ENCODE data around the gene MMRN2. TPM values are rescaled to one million over a fixed set of nuclear protein-coding genes. Genes with fewer than 3 reads are reported as not detected.
A peak's percentile ranks its signal among the peaks of the same experiment; 100 is the strongest.

The MMRN2 gene
- total RNA-seq, 2 donors from 2014 or later: 49.4 to 55.0 TPM

DNA sequence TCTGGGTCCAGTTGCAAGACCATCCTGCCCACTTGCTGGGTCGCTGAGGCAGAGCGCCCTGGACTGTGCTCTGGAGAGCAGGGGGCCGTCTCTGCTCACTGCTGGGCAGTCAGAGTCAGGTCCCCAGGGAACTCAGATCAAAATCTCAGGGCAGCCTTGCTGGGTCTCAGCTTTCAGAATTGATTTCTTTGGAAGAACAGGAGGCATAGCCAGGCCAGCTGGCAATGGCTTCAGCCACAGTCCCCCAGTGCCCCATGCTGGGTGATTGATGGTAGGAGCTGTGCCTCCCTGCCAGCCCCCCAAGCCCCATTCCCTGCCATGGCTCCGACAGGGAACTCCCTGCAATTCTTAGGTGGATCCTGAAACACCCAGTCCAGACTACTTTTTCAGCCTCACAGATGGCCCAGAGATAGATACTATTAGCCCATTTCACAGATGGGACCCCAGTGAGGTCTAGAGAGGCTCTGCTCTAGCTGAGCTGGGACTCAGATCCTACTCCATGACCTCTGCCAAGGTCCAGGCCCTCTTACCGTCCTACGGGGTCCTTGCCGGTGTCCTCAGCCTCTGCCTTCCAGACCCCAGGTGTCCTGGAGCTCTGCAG, 467 bp downstream of the MMRN2 start:
- no peaks in the 10 kb centered on the region for H3K36me3 ChIP-seq
- DNase-seq (ENCODE audit: low spot score): peak; percentile 2
- H3K4me3 ChIP-seq: peak overlapping the region; percentile 29
- H3K27me3 ChIP-seq (replicated peaks; ENCODE audit: insufficient read depth): no peaks in the 10 kb centered on the region
- peaks cover 64 to 89% of the 10 kb centered on the region in 2 donors for H3K4me1 ChIP-seq (ENCODE audit: control insufficient read depth in 1 of 2, low read depth in 2 of 2)
- ATAC-seq (ENCODE audit: insufficient number of reproducible peaks, low FRiP score, low read depth): no peak
- no peak for TF ChIP-seq CTCF (IDR thresholded peaks at IDR 0.05)
- peak overlapping the region; percentile 92 to 97 for H3K27ac ChIP-seq
- no peaks in the 10 kb centered on the region for H3K9me3 ChIP-seq

DNA sequence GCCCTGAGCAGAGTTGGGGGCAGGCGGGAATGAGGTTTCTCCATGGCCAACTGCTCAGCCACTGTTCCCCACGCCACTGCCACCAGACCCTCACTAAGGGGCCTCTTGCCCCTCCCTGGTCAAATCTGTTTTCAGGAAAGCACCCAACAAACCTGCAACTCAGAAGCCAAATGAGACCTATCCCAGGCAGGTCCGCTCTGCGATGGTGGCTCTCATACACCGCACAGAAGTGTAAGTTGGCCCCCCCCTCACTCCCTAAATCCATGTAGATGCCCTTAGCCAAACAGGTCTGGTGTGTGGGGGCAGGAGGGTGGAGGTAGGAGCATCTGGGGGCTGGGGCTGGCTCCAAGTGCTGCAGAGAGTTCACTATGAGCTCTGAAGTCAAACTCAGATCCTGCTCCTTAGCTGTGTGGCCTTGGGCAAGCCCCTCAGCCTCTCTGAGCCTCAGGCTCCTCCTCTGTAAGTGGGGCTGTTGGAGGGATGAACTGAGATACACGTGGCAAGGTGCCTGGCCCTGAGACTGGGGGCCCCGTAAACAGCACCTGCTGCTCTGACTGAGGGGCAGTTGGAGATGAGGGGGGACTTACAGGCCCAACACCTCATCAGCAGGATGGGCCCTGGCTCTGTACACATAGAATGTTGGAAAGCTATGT, 1.1 kb downstream of the MMRN2 start:
- H3K4me1 ChIP-seq (ENCODE audit: control insufficient read depth in 1 of 2, low read depth in 2 of 2): peaks cover 66 to 96% of the 10 kb centered on the region in 2 donors

DNA sequence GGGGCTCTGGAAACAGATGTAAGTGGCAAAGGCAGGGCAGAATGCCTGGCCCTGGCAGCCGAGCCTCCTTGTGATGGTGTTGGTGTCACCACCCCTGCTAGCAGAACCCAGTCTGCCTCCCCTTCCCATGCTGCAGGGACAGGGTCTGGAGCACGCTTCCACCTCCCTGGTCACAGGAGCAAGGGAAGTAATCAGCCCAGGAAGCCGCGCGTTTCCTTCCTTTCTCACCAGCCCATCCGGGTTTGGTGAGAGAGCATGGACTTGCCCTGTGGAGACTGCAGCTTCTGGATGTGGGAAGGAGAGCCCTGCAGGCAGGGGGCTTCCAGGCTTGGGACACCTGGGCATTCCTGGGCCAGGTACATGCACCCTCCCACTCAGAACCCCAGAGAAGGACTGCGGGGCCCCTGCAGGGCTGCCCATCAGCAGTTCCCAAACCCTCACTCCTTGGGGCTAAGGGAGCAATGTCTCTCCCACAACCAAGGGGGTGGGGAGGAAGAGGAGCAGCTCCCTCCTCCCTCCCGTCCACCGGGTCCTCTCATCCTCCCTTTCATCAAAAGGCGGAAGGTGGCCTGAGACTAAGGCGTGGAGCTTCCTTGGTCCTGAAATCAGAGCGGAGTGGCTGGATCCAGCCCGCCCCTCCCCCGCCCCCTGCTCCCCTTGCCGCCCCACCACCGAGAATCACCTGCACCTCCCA, 1.8 kb downstream of the MMRN2 start:
- H3K27ac ChIP-seq: peak overlapping the region; percentile 92 to 97
- DNase-seq (ENCODE audit: low spot score) (peak; percentile 1), ATAC-seq (ENCODE audit: insufficient number of reproducible peaks, low FRiP score, low read depth) (no peak)
- H3K4me3 ChIP-seq: peak overlapping the region; percentile 31
- H3K4me1 ChIP-seq (ENCODE audit: control insufficient read depth in 1 of 2, low read depth in 2 of 2): peaks cover 66 to 98% of the 10 kb centered on the region in 2 donors
- H3K27me3 ChIP-seq (replicated peaks; ENCODE audit: insufficient read depth): no peaks in the 10 kb centered on the region
- no peaks in the 10 kb centered on the region for H3K9me3 ChIP-seq
- no peaks in the 10 kb centered on the region for H3K36me3 ChIP-seq
- TF ChIP-seq CTCF (IDR thresholded peaks at IDR 0.05): no peak

More for the DNA sequence above, 1.1 kb downstream of the MMRN2 start:
- Histone ChIP-seq H3K36me3 (no peaks in the 10 kb centered on the region), H3K4me3 (peak overlapping the region; percentile 29), H3K9me3 (no peaks in the 10 kb centered on the region), H3K27me3 (replicated peaks; ENCODE audit: insufficient read depth) (no peaks in the 10 kb centered on the region), H3K27ac (peak overlapping the region; percentile 92 to 97)
- ATAC-seq (ENCODE audit: insufficient number of reproducible peaks, low FRiP score, low read depth) (no peak), DNase-seq (ENCODE audit: low spot score) (peak; percentile 1)
- no peak for TF ChIP-seq CTCF (IDR thresholded peaks at IDR 0.05)

DNA sequence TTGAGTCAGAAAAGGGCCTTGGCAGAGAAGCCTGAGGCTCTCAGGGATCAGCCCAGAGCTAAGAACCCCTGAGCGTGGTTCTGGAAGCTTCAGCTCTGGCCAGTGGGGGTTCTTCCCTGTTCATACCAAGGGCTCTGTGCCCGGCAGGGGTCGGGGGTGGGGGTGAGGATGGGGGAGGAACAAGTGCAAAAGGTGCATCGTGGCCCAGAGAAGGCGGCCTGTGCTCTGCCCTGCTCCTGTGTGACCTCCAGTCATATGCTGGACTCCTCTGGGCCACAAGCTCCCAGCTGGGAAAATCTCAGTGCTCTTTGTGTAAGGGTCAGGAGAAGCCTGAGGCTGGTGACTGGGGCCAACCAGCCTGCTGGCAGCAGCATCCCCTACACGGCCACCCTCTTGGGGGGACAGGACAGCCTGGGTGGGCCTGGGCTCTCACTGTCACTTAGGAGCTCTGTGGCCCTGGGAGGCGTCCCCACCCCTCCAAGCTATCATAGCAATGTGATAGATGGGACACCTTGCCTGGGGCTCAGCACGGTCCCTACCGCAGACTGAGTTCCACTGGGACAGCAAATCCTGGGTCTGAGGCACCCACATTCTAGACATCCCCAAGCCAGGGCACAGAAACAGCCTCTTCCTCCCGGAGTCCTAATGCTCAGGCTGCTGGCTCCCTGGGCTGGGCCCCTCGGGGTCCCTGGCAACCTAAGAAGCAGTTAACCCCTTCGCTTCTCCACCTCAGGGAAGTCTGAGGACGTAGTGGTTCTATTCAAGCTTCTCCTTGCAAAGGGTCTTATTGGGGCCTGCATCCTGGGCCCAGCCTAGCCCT, 2.5 kb downstream of the MMRN2 start:
- TF ChIP-seq CTCF (IDR thresholded peaks at IDR 0.05): no peak
- H3K4me1 ChIP-seq (ENCODE audit: control insufficient read depth in 1 of 2, low read depth in 2 of 2): peaks cover 66 to 90% of the 10 kb centered on the region in 2 donors
- no peaks in the 10 kb centered on the region for H3K9me3 ChIP-seq
- H3K27ac ChIP-seq: peak overlapping the region; percentile 92 to 97
- H3K4me3 ChIP-seq: peak overlapping the region; percentile 35
- H3K36me3 ChIP-seq: no peaks in the 10 kb centered on the region
- ATAC-seq (ENCODE audit: insufficient number of reproducible peaks, low FRiP score, low read depth) (peak; percentile 22), DNase-seq (ENCODE audit: low spot score) (peak; percentile 0)
- no peaks in the 10 kb centered on the region for H3K27me3 ChIP-seq (replicated peaks; ENCODE audit: insufficient read depth)
